ENCODE measurements around the gene PTER. TPM values are rescaled to one million over a fixed set of nuclear protein-coding genes. Genes with fewer than 3 reads are reported as not detected.

Gene PTER
- total and polyA plus RNA-seq, 10 of the 15 experiments (the other 5 are each of a cell fraction or from before 2014, with no cell fraction given) = 16.0 to 31.2 (median 23.1) TPM

DNA sequence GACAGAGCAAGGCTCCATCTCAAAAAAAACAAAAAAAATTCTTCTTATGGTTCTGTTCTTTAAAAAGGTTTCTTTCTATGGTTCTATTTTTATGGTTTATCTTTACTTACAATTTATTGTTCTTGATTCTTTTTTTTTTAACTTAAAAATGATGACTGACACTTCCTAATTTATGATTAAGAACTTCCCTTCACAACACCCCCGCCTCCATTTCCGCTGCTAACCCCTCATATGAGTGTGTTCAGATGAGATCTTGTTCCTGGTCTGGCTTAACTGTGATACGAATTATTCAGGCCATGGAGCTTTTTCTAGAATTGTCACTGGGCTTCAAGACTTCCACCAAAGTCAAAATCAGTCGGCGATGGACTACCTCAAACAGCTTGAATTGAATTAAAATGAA is 33.9 kb downstream of the PTER start:
- Histone ChIP-seq H3K27me3 (replicated peaks in 1 of 2; ENCODE audit: control insufficient read depth in 2 of 2, insufficient read depth in 2 of 2, low read length in 1 of 2) (no peaks in the 10 kb centered on the region), H3K4me3 (no peak overlapping the region), H3K36me3 (ENCODE audit: control insufficient read depth in 2 of 2, insufficient read depth in 2 of 2, low read length in 1 of 2) (no peaks in the 10 kb centered on the region; a peak in 1 of 4 replicates), H3K27ac (ENCODE audit: control insufficient read depth, insufficient read depth) (no peak overlapping the region), H3K4me1 (ENCODE audit: control insufficient read depth, insufficient read depth, low read length) (no peaks in the 10 kb centered on the region), H3K9me3 (replicated peaks; ENCODE audit: control insufficient read depth, insufficient read depth, low read length) (no peaks in the 10 kb centered on the region), H3K4me2 (ENCODE audit: control insufficient read depth, insufficient read depth) (no peak overlapping the region), H3K9ac (ENCODE audit: control insufficient read depth, insufficient read depth, low read length) (no peak overlapping the region), H3K79me2 (ENCODE audit: control insufficient read depth, insufficient read depth, low read length) (no peaks in the 10 kb centered on the region), H4K20me1 (ENCODE audit: control insufficient read depth, insufficient read depth) (no peaks in the 10 kb centered on the region), H2AFZ (ENCODE audit: control insufficient read depth, low read depth, low read length) (no peak overlapping the region)
- ChIA-PET SMC1A (ENCODE audit: uncharacterized antibody, unreplicated experiment) (no interaction called here), RAD21 (ENCODE audit: unreplicated experiment) (no interaction called here), CTCF (no interaction called here), POLR2A (no interaction called here)
- no peak for ATAC-seq
- in situ Hi-C loops (cut with MboI) (no loop called here), intact Hi-C loops (cut with micrococcal nuclease; ENCODE audit: unreplicated experiment) (no loop called here)
- 84% methylated on average over 5 of the region's 5 CpGs for WGBS (ENCODE audit: insufficient coverage, insufficient replicate concordance, low lambda C conversion rate, missing lambda C conversion rate)
- BruUV-seq (replicated peaks) = no TSS peak
- DNase-seq (ENCODE audit: low read depth, low spot score) = no peak
- FAIRE-seq = no peak
- TF ChIP-seq FOXM1 (IDR thresholded peaks at IDR 0.05; ENCODE audit: low read depth, low read length) (no peak), SMAD5 (IDR thresholded peaks at IDR 0.05; ENCODE audit: low read depth) (no peak), GATAD2B (conservative IDR thresholded peaks at IDR 0.05; ENCODE audit: low read depth) (no peak), GABPA (IDR thresholded peaks at IDR 0.05; ENCODE audit: low read depth) (no peak), RUNX3 (IDR thresholded peaks at IDR 0.05; ENCODE audit: low read length) (no peak), CREB1 (IDR thresholded peaks at IDR 0.05; ENCODE audit: low read depth) (no peak), NRF1 (conservative IDR thresholded peaks at IDR 0.05; ENCODE audit: low read depth, low read length) (no peak), IRF4 (IDR thresholded peaks at IDR 0.05; ENCODE audit: low read depth, low read length) (no peak), HDAC6 (IDR thresholded peaks at IDR 0.05; ENCODE audit: unreplicated experiment) (no peak), POLR2A (IDR thresholded peaks at IDR 0.05; ENCODE audit: low read depth, low read length) (no peak), ATF7 (IDR thresholded peaks at IDR 0.05; ENCODE audit: low read depth) (no peak), JUND (IDR thresholded peaks at IDR 0.05; ENCODE audit: low read depth, low read length) (no peak)
- TF ChIP-seq, protein P1, sequence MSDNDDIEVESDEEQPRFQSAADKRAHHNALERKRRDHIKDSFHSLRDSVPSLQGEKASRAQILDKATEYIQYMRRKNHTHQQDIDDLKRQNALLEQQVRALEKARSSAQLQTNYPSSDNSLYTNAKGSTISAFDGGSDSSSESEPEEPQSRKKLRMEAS (IDR thresholded peaks at IDR 0.05; ENCODE audit: low read depth, low read length) = no peak
- TF ChIP-seq, protein P2, sequence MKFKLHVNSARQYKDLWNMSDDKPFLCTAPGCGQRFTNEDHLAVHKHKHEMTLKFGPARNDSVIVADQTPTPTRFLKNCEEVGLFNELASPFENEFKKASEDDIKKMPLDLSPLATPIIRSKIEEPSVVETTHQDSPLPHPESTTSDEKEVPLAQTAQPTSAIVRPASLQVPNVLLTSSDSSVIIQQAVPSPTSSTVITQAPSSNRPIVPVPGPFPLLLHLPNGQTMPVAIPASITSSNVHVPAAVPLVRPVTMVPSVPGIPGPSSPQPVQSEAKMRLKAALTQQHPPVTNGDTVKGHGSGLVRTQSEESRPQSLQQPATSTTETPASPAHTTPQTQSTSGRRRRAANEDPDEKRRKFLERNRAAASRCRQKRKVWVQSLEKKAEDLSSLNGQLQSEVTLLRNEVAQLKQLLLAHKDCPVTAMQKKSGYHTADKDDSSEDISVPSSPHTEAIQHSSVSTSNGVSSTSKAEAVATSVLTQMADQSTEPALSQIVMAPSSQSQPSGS (IDR thresholded peaks at IDR 0.05; ENCODE audit: low read length) = no peak
- TF ChIP-seq, protein P3, sequence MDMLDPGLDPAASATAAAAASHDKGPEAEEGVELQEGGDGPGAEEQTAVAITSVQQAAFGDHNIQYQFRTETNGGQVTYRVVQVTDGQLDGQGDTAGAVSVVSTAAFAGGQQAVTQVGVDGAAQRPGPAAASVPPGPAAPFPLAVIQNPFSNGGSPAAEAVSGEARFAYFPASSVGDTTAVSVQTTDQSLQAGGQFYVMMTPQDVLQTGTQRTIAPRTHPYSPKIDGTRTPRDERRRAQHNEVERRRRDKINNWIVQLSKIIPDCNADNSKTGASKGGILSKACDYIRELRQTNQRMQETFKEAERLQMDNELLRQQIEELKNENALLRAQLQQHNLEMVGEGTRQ (IDR thresholded peaks at IDR 0.05; ENCODE audit: borderline replicate concordance, low read depth, low read length) = no peak
- TF ChIP-seq, protein P4, sequence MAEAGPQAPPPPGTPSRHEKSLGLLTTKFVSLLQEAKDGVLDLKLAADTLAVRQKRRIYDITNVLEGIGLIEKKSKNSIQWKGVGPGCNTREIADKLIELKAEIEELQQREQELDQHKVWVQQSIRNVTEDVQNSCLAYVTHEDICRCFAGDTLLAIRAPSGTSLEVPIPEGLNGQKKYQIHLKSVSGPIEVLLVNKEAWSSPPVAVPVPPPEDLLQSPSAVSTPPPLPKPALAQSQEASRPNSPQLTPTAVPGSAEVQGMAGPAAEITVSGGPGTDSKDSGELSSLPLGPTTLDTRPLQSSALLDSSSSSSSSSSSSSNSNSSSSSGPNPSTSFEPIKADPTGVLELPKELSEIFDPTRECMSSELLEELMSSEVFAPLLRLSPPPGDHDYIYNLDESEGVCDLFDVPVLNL (IDR thresholded peaks at IDR 0.05; ENCODE audit: low read depth, low read length) = no peak
- TF ChIP-seq, protein P5, sequence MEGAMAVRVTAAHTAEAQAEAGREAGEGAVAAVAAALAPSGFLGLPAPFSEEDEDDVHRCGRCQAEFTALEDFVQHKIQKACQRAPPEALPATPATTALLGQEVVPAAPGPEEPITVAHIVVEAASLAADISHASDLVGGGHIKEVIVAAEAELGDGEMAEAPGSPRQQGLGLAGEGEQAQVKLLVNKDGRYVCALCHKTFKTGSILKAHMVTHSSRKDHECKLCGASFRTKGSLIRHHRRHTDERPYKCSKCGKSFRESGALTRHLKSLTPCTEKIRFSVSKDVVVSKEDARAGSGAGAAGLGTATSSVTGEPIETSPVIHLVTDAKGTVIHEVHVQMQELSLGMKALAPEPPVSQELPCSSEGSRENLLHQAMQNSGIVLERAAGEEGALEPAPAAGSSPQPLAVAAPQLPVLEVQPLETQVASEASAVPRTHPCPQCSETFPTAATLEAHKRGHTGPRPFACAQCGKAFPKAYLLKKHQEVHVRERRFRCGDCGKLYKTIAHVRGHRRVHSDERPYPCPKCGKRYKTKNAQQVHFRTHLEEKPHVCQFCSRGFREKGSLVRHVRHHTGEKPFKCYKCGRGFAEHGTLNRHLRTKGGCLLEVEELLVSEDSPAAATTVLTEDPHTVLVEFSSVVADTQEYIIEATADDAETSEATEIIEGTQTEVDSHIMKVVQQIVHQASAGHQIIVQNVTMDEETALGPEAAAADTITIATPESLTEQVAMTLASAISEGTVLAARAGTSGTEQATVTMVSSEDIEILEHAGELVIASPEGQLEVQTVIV (IDR thresholded peaks at IDR 0.05; ENCODE audit: borderline replicate concordance, partially characterized antibody) = no peak
